DMS 273 (cell line): ENCODE results near the gene CCP110.
A peak's percentile ranks its signal among the peaks of the same experiment; 100 is the strongest.
"Not testable (repeated sequence)": the region's sequence is repeated elsewhere in the genome, so short reads cannot be mapped to it uniquely, and the experiment has no call there.

Source experiments
- DNase-seq: peaks from one replicate; lab custom pipeline; 2025; ENCODE audit not compliant: unreplicated experiment; lab: John Stamatoyannopoulos, UW

CCP110 gene

GRCh38 chr16:19512297-19512696 is 11.4 kb upstream of the CCP110 start:
- DNase-seq, result no peak

- no peak for DNase-seq
Observed at GRCh38 chr16:19513377-19514053, 10.2 kb upstream of the CCP110 start.

- DNase-seq, result no peak
Observed at GRCh38 chr16:19515757-19516156, 8.0 kb upstream of the CCP110 start.

GRCh38 chr16:19517424-19518089 is 6.2 kb upstream of the CCP110 start:
- DNase-seq, result no peak

GRCh38 chr16:19518388-19518787 is 5.4 kb upstream of the CCP110 start:
- DNase-seq, result no peak

- peak; percentile 42 for DNase-seq
Observed at GRCh38 chr16:19520861-19521331, 2.8 kb upstream of the CCP110 start.

- peak; percentile 97 for DNase-seq
Observed at GRCh38 chr16:19521471-19522396, 2.0 kb upstream of the CCP110 start, which contains the start of gene GDE1. TSS of gene GDE1 (minus strand) at chr16:19522098. CDS start at chr16:19521964, 134 bp downstream.

GRCh38 chr16:19522397-19522732 is 1.4 kb upstream of the CCP110 start:
- no peak for DNase-seq

GRCh38 chr16:19522760-19523159 is 982 bp upstream of the CCP110 start:
- DNase-seq, result no peak

GRCh38 chr16:19523184-19523558 is 571 bp upstream of the CCP110 start:
- no peak for DNase-seq

GRCh38 chr16:19524356-19524615 is 544 bp downstream of the CCP110 start:
- DNase-seq, result no peak

- DNase-seq, result peak; percentile 48
Observed at GRCh38 chr16:19524616-19525384, 1.1 kb downstream of the CCP110 start.

- DNase-seq, result no peak
Observed at GRCh38 chr16:19525385-19525723, 1.6 kb downstream of the CCP110 start.

GRCh38 chr16:19527161-19527560 is 3.4 kb downstream of the CCP110 start:
- DNase-seq, result no peak

- no peak for DNase-seq
Observed at GRCh38 chr16:19528666-19529065, 4.9 kb downstream of the CCP110 start.

- no peak for DNase-seq
Observed at GRCh38 chr16:19532601-19533000, 8.9 kb downstream of the CCP110 start.

GRCh38 chr16:19540241-19540970 is 16.7 kb downstream of the CCP110 start:
- no peak for DNase-seq

GRCh38 chr16:19542138-19542821 is 18.5 kb downstream of the CCP110 start:
- DNase-seq, result peak; percentile 81

- not testable (repeated sequence) for DNase-seq
Observed at GRCh38 chr16:19543278-19543996, 19.7 kb downstream of the CCP110 start.
